ENCODE measurements around the gene SDCBP2. TPM values are rescaled to one million over a fixed set of nuclear protein-coding genes. Genes with fewer than 3 reads are reported as not detected.
A peak's percentile ranks its signal among the peaks of the same experiment; 100 is the strongest.

The SDCBP2 gene
- total RNA-seq, 1 donor from 2014 or later: 4.0 TPM

DNA sequence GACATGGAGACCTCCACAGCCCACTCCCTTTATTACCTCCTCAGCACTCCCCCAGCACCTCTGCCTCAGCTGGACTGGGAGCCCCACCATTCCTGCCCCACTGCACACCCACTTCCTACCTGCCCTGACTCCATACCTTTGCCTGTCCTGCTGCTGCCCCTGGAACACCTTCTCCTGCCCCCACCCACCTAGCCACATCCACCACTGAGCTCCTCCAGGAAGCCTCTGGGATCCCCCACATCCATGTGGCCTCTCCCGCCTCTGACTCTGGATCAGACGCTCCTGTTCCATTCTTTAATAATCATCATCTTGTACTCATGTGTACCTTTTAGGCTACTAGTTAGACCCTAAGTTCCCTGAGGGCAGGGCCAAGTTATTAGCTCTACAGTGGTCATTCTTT lies 2.2 kb upstream of the SDCBP2 start:
- no peak for TF ChIP-seq CTCF (IDR thresholded peaks at IDR 0.05; ENCODE audit: partially characterized antibody, unreplicated experiment)
- Mint-ChIP-seq H3K36me3 (ENCODE audit: unreplicated experiment) (no peaks in the 10 kb centered on the region), H3K27ac (ENCODE audit: unreplicated experiment) (no peak overlapping the region), H3K27me3 (ENCODE audit: unreplicated experiment) (peaks cover 6% of the 10 kb centered on the region), H3K4me1 (ENCODE audit: low read depth, unreplicated experiment) (peaks cover 25% of the 10 kb centered on the region), H3K9me3 (ENCODE audit: unreplicated experiment) (peaks cover 3% of the 10 kb centered on the region), H3K4me3 (ENCODE audit: unreplicated experiment) (no peak overlapping the region)
- DNase-seq: no peak

GRCh38 chr20:1330075-1330830 lies 1.3 kb upstream of the SDCBP2 start:
- TF ChIP-seq CTCF (IDR thresholded peaks at IDR 0.05; ENCODE audit: partially characterized antibody, unreplicated experiment): no peak
- Mint-ChIP-seq H3K36me3 (ENCODE audit: unreplicated experiment) (no peaks in the 10 kb centered on the region), H3K4me1 (ENCODE audit: low read depth, unreplicated experiment) (peaks cover 25% of the 10 kb centered on the region), H3K9me3 (ENCODE audit: unreplicated experiment) (peaks cover 3% of the 10 kb centered on the region), H3K27me3 (ENCODE audit: unreplicated experiment) (peaks cover 6% of the 10 kb centered on the region), H3K4me3 (ENCODE audit: unreplicated experiment) (peak overlapping the region; percentile 63), H3K27ac (ENCODE audit: unreplicated experiment) (peak overlapping the region; percentile 62)
- DNase-seq: no peak

DNA sequence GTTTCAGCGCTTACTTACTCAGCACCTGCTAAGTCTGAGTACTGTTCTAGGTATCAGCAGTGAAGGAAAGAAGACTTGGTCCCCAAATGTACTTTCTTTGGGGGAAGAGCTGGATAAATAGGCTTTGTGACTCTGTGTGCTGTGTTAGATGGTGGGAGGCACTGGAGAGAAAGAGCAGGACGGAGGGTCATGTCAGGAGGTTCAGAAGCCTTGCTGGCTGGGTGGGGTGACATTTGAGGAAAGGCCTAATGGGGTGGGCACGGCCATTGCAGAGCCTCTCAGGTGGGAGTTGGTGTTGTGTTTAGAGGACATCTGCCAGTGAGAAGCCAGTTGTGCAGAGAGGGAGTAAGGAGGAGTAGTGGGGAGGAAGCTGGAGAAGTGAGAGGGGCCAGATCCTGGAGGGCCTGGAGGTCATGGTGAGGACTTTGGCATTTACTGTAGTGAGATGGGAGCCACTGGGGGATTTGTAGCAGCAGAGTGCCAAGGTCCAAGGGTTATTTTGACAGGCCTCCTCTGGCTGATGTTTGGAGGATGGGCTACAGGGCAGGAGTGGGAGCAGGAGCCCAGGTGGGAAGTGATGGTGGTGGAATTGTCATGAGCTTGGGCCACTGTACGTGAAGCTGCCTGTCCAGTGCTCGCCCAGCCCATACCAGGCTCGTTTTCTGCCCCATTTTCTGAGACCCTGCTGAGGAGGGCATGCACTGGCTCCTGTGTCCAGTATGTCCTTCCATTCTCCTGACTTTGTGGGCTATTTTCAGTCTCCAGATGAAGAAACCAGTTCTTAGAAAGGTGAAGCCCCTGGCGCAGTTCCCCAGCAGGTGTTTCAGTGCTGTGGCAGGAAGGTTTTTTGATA lies 886 bp downstream of the SDCBP2 start:
- Mint-ChIP-seq H3K27ac (ENCODE audit: unreplicated experiment) (peak overlapping the region; percentile 39), H3K36me3 (ENCODE audit: unreplicated experiment) (no peaks in the 10 kb centered on the region), H3K4me1 (ENCODE audit: low read depth, unreplicated experiment) (peaks cover 24% of the 10 kb centered on the region), H3K27me3 (ENCODE audit: unreplicated experiment) (peaks cover 6% of the 10 kb centered on the region), H3K4me3 (ENCODE audit: unreplicated experiment) (peak overlapping the region; percentile 21), H3K9me3 (ENCODE audit: unreplicated experiment) (peaks cover 5% of the 10 kb centered on the region)
- DNase-seq: no peak
- no peak for TF ChIP-seq CTCF (IDR thresholded peaks at IDR 0.05; ENCODE audit: partially characterized antibody, unreplicated experiment)

GRCh38 chr20:1327241-1327653 lies 1.7 kb downstream of the SDCBP2 start:
- TF ChIP-seq CTCF (IDR thresholded peaks at IDR 0.05; ENCODE audit: partially characterized antibody, unreplicated experiment): no peak
- H3K4me3 Mint-ChIP-seq (ENCODE audit: unreplicated experiment): no peak overlapping the region
- peaks cover 5% of the 10 kb centered on the region for H3K9me3 Mint-ChIP-seq (ENCODE audit: unreplicated experiment)
- no peak for DNase-seq
- peaks cover 6% of the 10 kb centered on the region for H3K27me3 Mint-ChIP-seq (ENCODE audit: unreplicated experiment)
- H3K4me1 Mint-ChIP-seq (ENCODE audit: low read depth, unreplicated experiment): peaks cover 24% of the 10 kb centered on the region
- H3K36me3 Mint-ChIP-seq (ENCODE audit: unreplicated experiment): no peaks in the 10 kb centered on the region
- peak overlapping the region; percentile 28 for H3K27ac Mint-ChIP-seq (ENCODE audit: unreplicated experiment)
